Fibroblast of villous mesenchyme (primary cell): ENCODE measurements around the gene SULT1A4. TPM values are rescaled to one million over a fixed set of nuclear protein-coding genes. Genes with fewer than 3 reads are reported as not detected.

Experiments used
- small RNA-seq: library from RNA; depleted of rRNA; stranded (forward); fragments of <200 nt; gene quantifications from one replicate; pipeline ENCODE3, GENCODE V24; 2012
- total RNA-seq: library from RNA; depleted of rRNA; stranded (reverse); fragments of >200 nt; gene quantifications from 2 replicates; pipeline ENCODE4 v1.2.3, GENCODE V29; 2012

SULT1A4 gene
- total RNA-seq, 1 donor = 0.43 TPM

Small RNA genes within 50 kb of the gene (small RNA-seq; reads per million reads assigned to genes)
- gene AC133555.2 = not detected

Other genes with a start within 250 kb of the SULT1A4 start
- gene NPIPB11, start 53.2 kb upstream of the SULT1A4 start, total RNA-seq = under 0.01 TPM in 2 replicates
- gene BOLA2, start 5.6 kb upstream of the SULT1A4 start, total RNA-seq = 20.3 and 38.7 TPM in 2 replicates
- 6.5 and 10.0 TPM in 2 replicates for gene SLX1B, start 5.4 kb upstream of the SULT1A4 start, total RNA-seq
- 15.1 and 18.4 TPM in 2 replicates for gene NPIPB12, start 46.5 kb downstream of the SULT1A4 start, total RNA-seq
- gene SPN, start 203.3 kb downstream of the SULT1A4 start, total RNA-seq = not detected in 2 replicates
- gene QPRT, start 219.3 kb downstream of the SULT1A4 start, total RNA-seq = 95.3 and 123 TPM in 2 replicates